Adrenal gland (tissue), 19 donors: Measurements from ENCODE around the gene FOXP2. TPM values are rescaled to one million over a fixed set of nuclear protein-coding genes. Genes with fewer than 3 reads are reported as not detected.

Experiments used
- DNase-seq, 7 donors: peaks; one replicate each; pipeline ENCODE4 v3.0.0-alpha.2; 2019 to 2020
- H3K27ac ChIP-seq, 5 donors: fragments of 200-600 bp; sonication (generic) in 4 of 5; 1 replicate in 3 of 5; 2 replicates in 2 of 5; pipeline versions ENCODE4 v1.5.1 to v1.8.0; 2016 to 2020; ENCODE audit warnings: mild to moderate bottlenecking in 1 of 5
- H3K27me3 ChIP-seq: fragments of 200-600 bp; 2 replicates; pipeline ENCODE4 v1.8.0; 2021
- H3K36me3 ChIP-seq, 2 donors: fragments of 200-600 bp; replicated peaks in 1 of 2; 1 replicate in 1 of 2; 2 replicates in 1 of 2; pipeline versions ENCODE4 v1.5.1 to v1.8.0; 2018 to 2022
- H3K4me1 ChIP-seq, 2 donors: fragments of 200-600 bp; replicated peaks in 1 of 2; 1 replicate in 1 of 2; 2 replicates in 1 of 2; pipeline versions ENCODE4 v1.5.1 to v1.8.0; 2018 to 2021
- H3K4me3 ChIP-seq, 4 donors: fragments of 200-600 bp; sonication (generic) in 3 of 4; one replicate each; pipeline ENCODE4 v1.5.1; 2016 to 2018
- H3K9me3 ChIP-seq, 3 donors: fragments of 200-600 bp; sonication (generic) in 1 of 3; replicated peaks in 1 of 3; 1 replicate in 2 of 3; 2 replicates in 1 of 3; pipeline versions ENCODE4 v1.5.1 to v1.8.0; 2016 to 2021
- CTCF ChIP-seq, 6 experiments: fragments of 450-650 bp in 4 of 6; fragments of 200-600 bp in 2 of 6; sonication (generic) in 1 of 6; IDR thresholded peaks; 1 replicate in 5 of 6; 2 replicates in 1 of 6; pipeline versions ENCODE4 v1.5.1 to v1.8.0; 2016 to 2021; ENCODE audit warnings: antibody characterized with exemption in 6 of 6, mild to moderate bottlenecking in 2 of 6, moderate library complexity in 1 of 6
- POLR2A ChIP-seq, 2 donors: fragments of 450-650 bp; IDR thresholded peaks; one replicate each; pipeline ENCODE4 v1.6.1; 2017; ENCODE audit warnings: antibody characterized with exemption in 2 of 2, mild to moderate bottlenecking in 2 of 2, moderate library complexity in 1 of 2
- WGBS, 4 donors: extraction: QIAGEN DNeasy Blood & Tissue Kit in 2 of 4; methylation state at CpG; one replicate each; pipeline versions ENCODE4 v1.1.5 to v1.1.7; 2013 to 2017; 5-methylcytosine and 5-hydroxymethylcytosine counted together
- intact Hi-C, 2 donors: fragments of 100-400 bp; cut with DNase I; formaldehyde crosslinking; loops; one replicate each; pipeline versions ENCODE4 v1.14.1 to v1.15.0; 2022 to 2023
- long read RNA-seq, 10 donors: library from polyadenylated mRNA in 3 of 10; unstranded in 2 of 10; stranded (forward) in 1 of 10; transcript quantifications; one replicate each; pipeline ENCODE4 v2.0.0 and lab custom pipeline, GENCODE V29; 2021 to 2026
- polyA plus RNA-seq, 3 donors: library from polyadenylated mRNA; stranded (reverse); fragments of 200-250 nt in 2 of 3; fragments of 350-450 nt in 1 of 3; fragmentation: Illumina TruSeq in 1 of 3; extraction: RNeasy Lipid Tissue Mini Kit (QIAGEN cat#74804) in 1 of 3; gene quantifications; one replicate each; pipeline ENCODE4 v1.2.3, GENCODE V29; 2013 to 2014
- total RNA-seq, 9 donors: library from RNA; depleted of rRNA in 4 of 9; stranded (reverse); fragments of >200 nt in 4 of 9; fragments of 120-200 nt in 1 of 9; fragmentation: NEBNext Ultra II Directional in 1 of 9; extraction: Animal tissue kit (Norgen Biotek cat#: 25700) in 1 of 9; gene quantifications; one replicate each; pipeline versions ENCODE4 v1.1.0 to v1.2.4, GENCODE V29; 2013 to 2023
- donor health status: healthy with polysubstance abuse.
- donor health status: Bipolar disorder and iron deficiency.
- donor health status: DM: yes; HTN: yes; CAD: no.
- donor health status: DM: no; HTN: no; CAD: no.
- donor health status: DM: no; HTN: no; CAD: no.
- donor health status: DM: yes; HTN: yes; CAD: no.

Gene FOXP2
- total RNA-seq (10 to 100 TPM in 1 of 9 donors, 1 to 10 TPM in 8; 1.1 to 14.5 (median 3.1) TPM), polyA plus RNA-seq (1 to 10 TPM; 1.4 to 2.4 (median 1.5) TPM)
- long read RNA-seq, donor 1 = 0 reads
- long read RNA-seq, donor 2 = 0 reads
- long read RNA-seq, donor 3 = 0 reads
- long read RNA-seq, donor 4 = 0 reads
- long read RNA-seq, donor 5 = 0 reads
- long read RNA-seq, donor 6 = 0 reads
- long read RNA-seq, donor 7 = 0 reads
- long read RNA-seq, donor 8 = 0 reads
- long read RNA-seq, donor 9 = 0 reads
- long read RNA-seq, donor 10 = 0 reads

DNA sequence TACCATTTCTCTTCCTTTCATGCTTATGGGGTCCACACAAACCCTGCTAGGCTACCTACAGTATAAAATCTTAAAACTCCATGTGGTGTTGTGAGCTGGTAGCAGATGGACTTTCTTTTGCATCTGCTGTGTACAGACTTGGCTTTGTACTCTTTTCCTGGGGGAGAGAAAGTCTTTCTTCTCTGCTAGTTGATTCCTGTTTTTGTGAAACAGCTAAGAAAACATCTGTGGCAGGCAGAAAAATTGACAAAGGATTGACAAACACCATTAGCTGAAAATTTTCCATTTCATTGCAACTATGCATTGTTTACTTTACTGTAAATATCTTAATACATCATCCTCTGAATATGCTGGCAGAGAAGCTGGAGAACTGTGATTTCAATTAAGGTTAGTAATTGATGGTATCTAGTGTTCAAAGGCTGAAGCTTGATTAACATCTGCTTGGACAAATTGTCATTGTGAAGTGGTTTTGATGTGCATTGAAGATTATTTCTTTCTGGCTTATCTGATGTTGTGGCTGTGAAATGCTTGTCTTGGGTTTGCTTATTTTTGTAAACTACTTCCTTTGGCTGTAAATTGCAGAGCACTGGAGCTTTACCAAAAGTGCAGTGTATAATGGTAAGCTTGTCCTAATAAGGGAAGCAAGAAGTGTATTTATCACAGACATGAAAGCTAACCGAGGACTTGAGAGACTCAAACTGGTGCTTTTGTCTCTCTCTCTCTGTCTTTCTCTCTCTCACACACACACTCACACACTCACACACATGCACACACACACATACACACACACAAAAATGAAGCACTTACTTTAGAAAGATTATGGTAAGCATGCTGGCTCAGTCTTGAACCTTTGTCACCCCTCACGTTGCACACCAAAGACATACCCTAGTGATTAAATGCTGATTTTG is at the start of gene FOXP2:
Gene FOXP2, plus strand, starts transcription at position 660 of the 908 bp plus-strand sequence. CDS start 11,697 bp downstream, outside the sequence.
- WGBS, 4 donors = 13 to 16% (median 15%) methylated on average over 2 of the region's 2 CpGs
- peak within 1 kb of the TSS in 2 of 4 donors; percentile 10 to 41 for H3K4me3 ChIP-seq
- TF ChIP-seq POLR2A (IDR thresholded peaks at IDR 0.05) = no peak
- TF ChIP-seq CTCF (IDR thresholded peaks at IDR 0.05) = no peak
- peaks cover 0 to 9% of the 10 kb centered on the region in 2 donors for H3K4me1 ChIP-seq
- no peaks in the 10 kb centered on the region for H3K9me3 ChIP-seq
- peak within 1 kb of the TSS in 3 of 5 donors; percentile 10 to 30 (median 18) for H3K27ac ChIP-seq
- no peak for DNase-seq
- H3K27me3 ChIP-seq = no peaks in the 10 kb centered on the region
- intact Hi-C loops = no loop called here
- H3K36me3 ChIP-seq = no peaks in the 10 kb centered on the region

- Histone ChIP-seq H3K36me3 (no peaks in the 10 kb centered on the region), H3K27me3 (no peaks in the 10 kb centered on the region), H3K4me3 (no peak overlapping the region), H3K4me1 (no peaks in the 10 kb centered on the region), H3K27ac (no peak overlapping the region), H3K9me3 (no peaks in the 10 kb centered on the region)
- no peak for DNase-seq
- intact Hi-C loops = no loop called here
- TF ChIP-seq POLR2A (IDR thresholded peaks at IDR 0.05) (no peak), CTCF (IDR thresholded peaks at IDR 0.05) (no peak)
- WGBS, 4 donors = 60 to 74% (median 68%) methylated on average over 2 of the region's 2 CpGs
These were observed 48.8 kb upstream of the FOXP2 start for GRCh38 chr7:114365791-114366190.

DNA sequence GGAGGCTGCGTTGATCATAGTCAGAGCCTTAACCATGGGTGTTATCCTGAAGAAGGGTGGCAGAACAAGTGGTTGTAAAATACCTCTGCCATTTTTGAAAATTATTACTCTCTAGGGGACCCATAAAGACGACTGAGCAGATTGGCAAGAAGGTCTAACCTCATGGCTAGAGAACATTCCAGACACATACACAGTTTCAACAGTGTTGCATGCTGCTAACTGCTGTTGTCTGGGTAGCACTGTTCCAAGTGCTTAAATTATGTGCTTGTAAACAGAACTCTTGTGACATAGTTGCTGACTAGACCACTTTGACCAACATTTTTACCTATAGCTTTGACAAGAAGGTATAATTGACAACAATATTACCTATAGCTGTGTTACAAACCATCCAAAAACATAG is 46.1 kb upstream of the FOXP2 start:
- TF ChIP-seq CTCF (IDR thresholded peaks at IDR 0.05) = no peak
- TF ChIP-seq POLR2A (IDR thresholded peaks at IDR 0.05) = no peak
- intact Hi-C loops = no loop called here
- 49 to 73% (median 67%) methylated on average over 2 of the region's 2 CpGs for WGBS, 4 donors

GRCh38 chr7:114369294-114369693 is 45.3 kb upstream of the FOXP2 start:
- Histone ChIP-seq H3K4me1 (no peaks in the 10 kb centered on the region), H3K36me3 (no peaks in the 10 kb centered on the region), H3K27ac (no peak overlapping the region), H3K9me3 (no peaks in the 10 kb centered on the region), H3K4me3 (no peak overlapping the region), H3K27me3 (no peaks in the 10 kb centered on the region)
- DNase-seq = no peak
- TF ChIP-seq CTCF (IDR thresholded peaks at IDR 0.05) (no peak), POLR2A (IDR thresholded peaks at IDR 0.05) (no peak)
- WGBS, 4 donors = 82 to 90% (median 84%) methylated on average over 2 of the region's 2 CpGs
- intact Hi-C loops = no loop called here

More for the DNA sequence above, 46.1 kb upstream of the FOXP2 start:
- Histone ChIP-seq H3K4me3 (no peak overlapping the region), H3K27me3 (no peaks in the 10 kb centered on the region), H3K4me1 (no peaks in the 10 kb centered on the region), H3K36me3 (no peaks in the 10 kb centered on the region), H3K27ac (no peak overlapping the region), H3K9me3 (no peaks in the 10 kb centered on the region)
- no peak for DNase-seq
